NCI-H82 treated with DMSO at 0.1 percent for 48 hours (cell line): ENCODE data around the gene STXBP5.
"Not testable (repeated sequence)": the region's sequence is repeated elsewhere in the genome, so short reads cannot be mapped to it uniquely, and the experiment has no call there.

Source experiments
- DNase-seq: peaks from one replicate; lab custom pipeline; 2025; ENCODE audit not compliant: unreplicated experiment; lab: John Stamatoyannopoulos, UW

Gene STXBP5

GRCh38 chr6:147372806-147373205 is 168.6 kb downstream of the STXBP5 start:
- no peak for DNase-seq

- no peak for DNase-seq
Observed at GRCh38 chr6:147378819-147379218, 174.6 kb downstream of the STXBP5 start.

- DNase-seq = not testable (repeated sequence)
Observed at GRCh38 chr6:147380841-147381240, 176.6 kb downstream of the STXBP5 start.

- DNase-seq = no peak
Observed at GRCh38 chr6:147381712-147382111, 177.5 kb downstream of the STXBP5 start.

- no peak for DNase-seq
Observed at GRCh38 chr6:147382945-147383554, 178.8 kb downstream of the STXBP5 start.

GRCh38 chr6:147384029-147384428 is 179.8 kb downstream of the STXBP5 start:
- DNase-seq = no peak

GRCh38 chr6:147384737-147385710 is 180.8 kb downstream of the STXBP5 start:
- DNase-seq = no peak

GRCh38 chr6:147389463-147389862 is 185.2 kb downstream of the STXBP5 start:
- no peak for DNase-seq

GRCh38 chr6:147390909-147391536 is 186.8 kb downstream of the STXBP5 start:
- no peak for DNase-seq

- no peak for DNase-seq
Observed at GRCh38 chr6:147392917-147393625, 188.9 kb downstream of the STXBP5 start.

- DNase-seq = no peak
Observed at GRCh38 chr6:147395158-147395557, 190.9 kb downstream of the STXBP5 start.

GRCh38 chr6:147397306-147397705 is 193.1 kb downstream of the STXBP5 start:
- DNase-seq = no peak

- no peak for DNase-seq
Observed at GRCh38 chr6:147400968-147401367, 196.8 kb downstream of the STXBP5 start.

GRCh38 chr6:147401779-147402178 is 197.6 kb downstream of the STXBP5 start:
- no peak for DNase-seq

- DNase-seq = no peak
Observed at GRCh38 chr6:147406783-147407182, 202.6 kb downstream of the STXBP5 start.

GRCh38 chr6:147407571-147407970 is 203.4 kb downstream of the STXBP5 start:
- DNase-seq = no peak

GRCh38 chr6:147416622-147417021 is 212.4 kb downstream of the STXBP5 start:
- DNase-seq = no peak

- DNase-seq = no peak
Observed at GRCh38 chr6:147417954-147418353, 213.7 kb downstream of the STXBP5 start.

- DNase-seq = no peak
Observed at GRCh38 chr6:147418523-147418922, 214.3 kb downstream of the STXBP5 start.

GRCh38 chr6:147421903-147422302 is 217.7 kb downstream of the STXBP5 start:
- peak; percentile 1 for DNase-seq

- DNase-seq = no peak
Observed at GRCh38 chr6:147423111-147423510, 218.9 kb downstream of the STXBP5 start.
